ENCODE results near the gene ELK4.

DNA sequence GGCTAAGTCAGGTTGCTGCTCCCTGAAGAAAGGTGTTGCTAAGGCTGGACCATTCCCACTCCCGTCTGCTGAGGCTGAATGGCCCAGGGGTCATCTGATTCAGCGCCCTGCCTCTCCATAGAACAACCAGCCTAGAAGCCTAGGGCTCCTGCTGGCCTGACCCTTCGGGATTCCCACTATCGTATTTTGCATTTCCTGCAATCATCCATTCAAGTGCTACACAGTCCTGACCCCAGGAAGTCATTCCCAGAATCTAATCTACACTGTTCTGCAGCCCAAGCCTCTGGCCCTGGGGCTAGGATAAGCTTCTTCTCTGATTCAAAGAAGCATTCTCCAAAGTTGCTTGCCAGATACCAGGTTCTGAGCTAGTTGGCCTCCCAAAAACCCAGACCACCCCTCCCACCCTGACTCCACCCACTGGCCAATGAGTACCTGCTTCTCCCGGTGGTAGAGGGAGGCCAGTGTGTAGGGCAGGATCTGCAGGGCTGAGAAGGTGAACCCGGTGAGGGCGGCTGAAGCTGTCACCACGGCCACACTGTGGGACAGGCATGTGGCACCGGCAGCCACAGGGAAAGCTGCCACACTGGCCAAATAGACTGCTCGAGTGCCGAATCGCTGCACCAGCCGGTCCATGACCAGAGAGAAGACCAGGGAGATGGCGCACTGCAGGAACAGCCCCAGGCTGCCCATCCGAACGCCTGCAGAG, 29.8 kb upstream of the ELK4 start:
- TF ChIP-seq, protein P1, sequence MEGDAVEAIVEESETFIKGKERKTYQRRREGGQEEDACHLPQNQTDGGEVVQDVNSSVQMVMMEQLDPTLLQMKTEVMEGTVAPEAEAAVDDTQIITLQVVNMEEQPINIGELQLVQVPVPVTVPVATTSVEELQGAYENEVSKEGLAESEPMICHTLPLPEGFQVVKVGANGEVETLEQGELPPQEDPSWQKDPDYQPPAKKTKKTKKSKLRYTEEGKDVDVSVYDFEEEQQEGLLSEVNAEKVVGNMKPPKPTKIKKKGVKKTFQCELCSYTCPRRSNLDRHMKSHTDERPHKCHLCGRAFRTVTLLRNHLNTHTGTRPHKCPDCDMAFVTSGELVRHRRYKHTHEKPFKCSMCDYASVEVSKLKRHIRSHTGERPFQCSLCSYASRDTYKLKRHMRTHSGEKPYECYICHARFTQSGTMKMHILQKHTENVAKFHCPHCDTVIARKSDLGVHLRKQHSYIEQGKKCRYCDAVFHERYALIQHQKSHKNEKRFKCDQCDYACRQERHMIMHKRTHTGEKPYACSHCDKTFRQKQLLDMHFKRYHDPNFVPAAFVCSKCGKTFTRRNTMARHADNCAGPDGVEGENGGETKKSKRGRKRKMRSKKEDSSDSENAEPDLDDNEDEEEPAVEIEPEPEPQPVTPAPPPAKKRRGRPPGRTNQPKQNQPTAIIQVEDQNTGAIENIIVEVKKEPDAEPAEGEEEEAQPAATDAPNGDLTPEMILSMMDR (IDR thresholded peaks at IDR 0.05; ENCODE audit: low read depth, low read length), result no peak
- TF ChIP-seq EZH2phosphoT487 (IDR thresholded peaks at IDR 0.05; ENCODE audit: low read depth), result no peak

Measured in OCI-LY3 (cell line).